Stomach (tissue), 4 donors: ENCODE data around the gene SNPH.

Experiments
- POLR2A ChIP-seq, 4 donors: fragments of 450-650 bp; IDR thresholded peaks; one replicate each; pipeline ENCODE4 v1.6.1; 2016; ENCODE audit warnings: antibody characterized with exemption in 4 of 4, control low read depth in 2 of 4, mild to moderate bottlenecking in 1 of 4, moderate library complexity in 1 of 4
- POLR2AphosphoS5 ChIP-seq, 3 donors: sonication (generic); formaldehyde crosslinking; IDR thresholded peaks; one replicate each; pipeline ENCODE4 v1.6.1; 2016; ENCODE audit warnings: antibody characterized with exemption in 3 of 3
- TF ChIP-seq, protein P1 (sequence below), 7 experiments: fragments of 450-650 bp in 4 of 7; fragments of 200-600 bp in 3 of 7; sonication (generic) in 3 of 7; IDR thresholded peaks; one replicate each; pipeline ENCODE4 v1.5.1; 2016 to 2019; ENCODE audit warnings: antibody characterized with exemption in 7 of 7, control low read depth in 2 of 7, mild to moderate bottlenecking in 1 of 7

DNA sequence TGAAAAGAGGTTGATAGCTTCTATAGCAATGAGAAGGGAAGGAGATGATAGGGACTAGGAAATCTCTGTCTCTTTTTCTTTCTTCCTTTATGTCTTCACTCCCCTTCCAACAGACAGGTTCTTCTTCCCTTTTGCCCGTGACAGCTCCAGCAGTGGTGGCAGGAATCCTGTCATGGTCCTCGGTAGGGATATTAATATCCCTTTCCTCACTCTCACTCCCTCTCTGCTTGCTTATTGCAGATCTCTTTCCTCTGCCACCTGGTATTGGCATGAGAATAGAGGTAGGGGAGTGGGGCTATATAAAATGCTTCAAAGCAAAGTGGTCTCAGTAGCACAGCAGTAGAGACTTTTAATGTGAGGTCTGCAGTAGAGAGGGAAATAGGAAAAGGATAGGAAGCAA, 20.5 kb upstream of the SNPH start:
- TF ChIP-seq POLR2A (IDR thresholded peaks at IDR 0.05) (no peak), POLR2AphosphoS5 (IDR thresholded peaks at IDR 0.05) (no peak)
- TF ChIP-seq, protein P1, sequence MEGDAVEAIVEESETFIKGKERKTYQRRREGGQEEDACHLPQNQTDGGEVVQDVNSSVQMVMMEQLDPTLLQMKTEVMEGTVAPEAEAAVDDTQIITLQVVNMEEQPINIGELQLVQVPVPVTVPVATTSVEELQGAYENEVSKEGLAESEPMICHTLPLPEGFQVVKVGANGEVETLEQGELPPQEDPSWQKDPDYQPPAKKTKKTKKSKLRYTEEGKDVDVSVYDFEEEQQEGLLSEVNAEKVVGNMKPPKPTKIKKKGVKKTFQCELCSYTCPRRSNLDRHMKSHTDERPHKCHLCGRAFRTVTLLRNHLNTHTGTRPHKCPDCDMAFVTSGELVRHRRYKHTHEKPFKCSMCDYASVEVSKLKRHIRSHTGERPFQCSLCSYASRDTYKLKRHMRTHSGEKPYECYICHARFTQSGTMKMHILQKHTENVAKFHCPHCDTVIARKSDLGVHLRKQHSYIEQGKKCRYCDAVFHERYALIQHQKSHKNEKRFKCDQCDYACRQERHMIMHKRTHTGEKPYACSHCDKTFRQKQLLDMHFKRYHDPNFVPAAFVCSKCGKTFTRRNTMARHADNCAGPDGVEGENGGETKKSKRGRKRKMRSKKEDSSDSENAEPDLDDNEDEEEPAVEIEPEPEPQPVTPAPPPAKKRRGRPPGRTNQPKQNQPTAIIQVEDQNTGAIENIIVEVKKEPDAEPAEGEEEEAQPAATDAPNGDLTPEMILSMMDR (IDR thresholded peaks at IDR 0.05): no peak
